ENCODE measurements around the gene TRIOBP.

Gene TRIOBP

GRCh38 chr22:37764622-37765021 is 67.8 kb downstream of the TRIOBP start:
- TF ChIP-seq EZH2phosphoT487 (IDR thresholded peaks at IDR 0.05; ENCODE audit: low read depth): no peak
- TF ChIP-seq, protein P1, sequence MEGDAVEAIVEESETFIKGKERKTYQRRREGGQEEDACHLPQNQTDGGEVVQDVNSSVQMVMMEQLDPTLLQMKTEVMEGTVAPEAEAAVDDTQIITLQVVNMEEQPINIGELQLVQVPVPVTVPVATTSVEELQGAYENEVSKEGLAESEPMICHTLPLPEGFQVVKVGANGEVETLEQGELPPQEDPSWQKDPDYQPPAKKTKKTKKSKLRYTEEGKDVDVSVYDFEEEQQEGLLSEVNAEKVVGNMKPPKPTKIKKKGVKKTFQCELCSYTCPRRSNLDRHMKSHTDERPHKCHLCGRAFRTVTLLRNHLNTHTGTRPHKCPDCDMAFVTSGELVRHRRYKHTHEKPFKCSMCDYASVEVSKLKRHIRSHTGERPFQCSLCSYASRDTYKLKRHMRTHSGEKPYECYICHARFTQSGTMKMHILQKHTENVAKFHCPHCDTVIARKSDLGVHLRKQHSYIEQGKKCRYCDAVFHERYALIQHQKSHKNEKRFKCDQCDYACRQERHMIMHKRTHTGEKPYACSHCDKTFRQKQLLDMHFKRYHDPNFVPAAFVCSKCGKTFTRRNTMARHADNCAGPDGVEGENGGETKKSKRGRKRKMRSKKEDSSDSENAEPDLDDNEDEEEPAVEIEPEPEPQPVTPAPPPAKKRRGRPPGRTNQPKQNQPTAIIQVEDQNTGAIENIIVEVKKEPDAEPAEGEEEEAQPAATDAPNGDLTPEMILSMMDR (IDR thresholded peaks at IDR 0.05; ENCODE audit: low read depth, low read length): no peak
- peaks cover 9% of the 10 kb centered on the region for H3K4me1 ChIP-seq (ENCODE audit: low read length)
- no peaks in the 10 kb centered on the region for H3K9me3 ChIP-seq (ENCODE audit: insufficient read depth, low read length)
- no peaks in the 10 kb centered on the region for H4K20me1 ChIP-seq (ENCODE audit: insufficient read depth, low read length)
- H3K27me3 ChIP-seq (ENCODE audit: low read depth, low read length): no peaks in the 10 kb centered on the region
- no peaks in the 10 kb centered on the region for H3K79me2 ChIP-seq (ENCODE audit: low read length)
- peaks cover 8% of the 10 kb centered on the region for H3K36me3 ChIP-seq (replicated peaks; ENCODE audit: low read depth, low read length)
- H3K27ac ChIP-seq (ENCODE audit: low read length): no peak overlapping the region
- H3K4me3 ChIP-seq (ENCODE audit: low read length): no peak overlapping the region
- no peak overlapping the region for H2AFZ ChIP-seq (ENCODE audit: low read depth, low read length)
- H3K4me2 ChIP-seq (ENCODE audit: low read length): no peak overlapping the region
- H3K9ac ChIP-seq (ENCODE audit: low read length): no peak overlapping the region

- H4K20me1 ChIP-seq (ENCODE audit: insufficient read depth, low read length): no peaks in the 10 kb centered on the region
- H3K9ac ChIP-seq (ENCODE audit: low read length): no peak overlapping the region
- no peak overlapping the region for H3K27ac ChIP-seq (ENCODE audit: low read length)
- H3K9me3 ChIP-seq (ENCODE audit: insufficient read depth, low read length): no peaks in the 10 kb centered on the region
- H2AFZ ChIP-seq (ENCODE audit: low read depth, low read length): no peak overlapping the region
- no peak overlapping the region for H3K4me2 ChIP-seq (ENCODE audit: low read length)
- H3K27me3 ChIP-seq (ENCODE audit: low read depth, low read length): no peaks in the 10 kb centered on the region
- H3K4me1 ChIP-seq (ENCODE audit: low read length): peaks cover 9% of the 10 kb centered on the region
- no peak overlapping the region for H3K4me3 ChIP-seq (ENCODE audit: low read length)
- H3K36me3 ChIP-seq (replicated peaks; ENCODE audit: low read depth, low read length): peaks cover 8% of the 10 kb centered on the region
- no peak for TF ChIP-seq EZH2phosphoT487 (IDR thresholded peaks at IDR 0.05; ENCODE audit: low read depth)
- TF ChIP-seq, protein P1 (IDR thresholded peaks at IDR 0.05; ENCODE audit: low read depth, low read length): no peak
- H3K79me2 ChIP-seq (ENCODE audit: low read length): no peaks in the 10 kb centered on the region
Observed at GRCh38 chr22:37765498-37765897, 68.7 kb downstream of the TRIOBP start.

DNA sequence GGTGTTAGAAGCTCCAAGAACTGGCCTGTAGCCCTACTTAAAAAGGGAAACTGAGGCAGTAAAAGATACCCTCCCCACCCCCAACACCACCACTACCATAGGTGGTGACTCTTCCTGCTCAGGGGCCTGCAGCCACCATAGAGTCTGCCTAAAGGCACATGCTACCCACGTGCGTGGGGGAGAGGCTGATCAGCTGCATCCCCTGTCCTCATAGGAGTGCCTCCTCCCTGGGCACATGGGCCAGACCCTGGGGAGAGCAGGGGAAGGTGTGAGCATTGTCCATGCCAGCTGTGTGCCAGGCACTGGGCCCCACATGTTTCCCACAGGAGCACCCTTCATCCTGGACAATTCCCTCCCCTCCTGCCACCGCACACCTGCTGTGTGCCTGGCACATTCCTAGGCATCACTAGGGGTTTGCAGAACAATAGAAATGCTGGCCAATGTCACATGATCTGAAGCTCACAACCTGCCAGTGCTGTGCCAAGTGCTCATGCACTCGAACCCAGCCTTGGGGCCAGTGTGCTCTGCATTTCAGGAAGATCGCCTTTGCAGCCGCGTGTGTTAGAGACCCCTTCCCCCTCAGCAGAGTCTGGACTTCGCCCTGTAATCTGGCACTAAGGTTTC is 69.2 kb downstream of the TRIOBP start:
- H3K9ac ChIP-seq (ENCODE audit: low read length): no peak overlapping the region
- H2AFZ ChIP-seq (ENCODE audit: low read depth, low read length): no peak overlapping the region
- H3K36me3 ChIP-seq (replicated peaks; ENCODE audit: low read depth, low read length): peaks cover 8% of the 10 kb centered on the region
- no peaks in the 10 kb centered on the region for H3K27me3 ChIP-seq (ENCODE audit: low read depth, low read length)
- H4K20me1 ChIP-seq (ENCODE audit: insufficient read depth, low read length): no peaks in the 10 kb centered on the region
- no peaks in the 10 kb centered on the region for H3K79me2 ChIP-seq (ENCODE audit: low read length)
- H3K4me3 ChIP-seq (ENCODE audit: low read length): no peak overlapping the region
- no peaks in the 10 kb centered on the region for H3K9me3 ChIP-seq (ENCODE audit: insufficient read depth, low read length)
- no peak overlapping the region for H3K4me2 ChIP-seq (ENCODE audit: low read length)
- no peak overlapping the region for H3K27ac ChIP-seq (ENCODE audit: low read length)
- TF ChIP-seq, protein P1 (IDR thresholded peaks at IDR 0.05; ENCODE audit: low read depth, low read length): no peak
- TF ChIP-seq EZH2phosphoT487 (IDR thresholded peaks at IDR 0.05; ENCODE audit: low read depth): no peak
- peaks cover 9% of the 10 kb centered on the region for H3K4me1 ChIP-seq (ENCODE audit: low read length)

DNA sequence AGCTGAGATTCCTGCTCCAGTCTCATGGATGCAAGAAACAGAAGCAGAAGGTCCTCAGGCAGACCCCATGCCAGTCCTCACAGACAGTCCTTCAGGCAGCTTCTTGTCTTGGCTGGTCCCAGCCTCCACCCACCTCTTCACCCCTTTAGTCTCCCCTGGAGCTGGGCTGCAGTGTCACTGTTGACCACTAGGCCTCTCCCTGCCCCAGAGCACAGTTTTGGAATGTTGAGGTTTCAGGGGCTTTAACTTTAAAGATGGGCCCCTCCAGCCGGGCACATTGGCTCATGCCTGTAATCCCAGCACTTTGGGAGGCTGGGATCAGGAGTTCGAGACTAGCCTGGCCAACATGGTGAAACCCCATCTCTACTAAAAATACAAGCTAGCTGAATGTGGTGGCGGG is 71.4 kb downstream of the TRIOBP start:
- no peak for TF ChIP-seq EZH2phosphoT487 (IDR thresholded peaks at IDR 0.05; ENCODE audit: low read depth)
- TF ChIP-seq, protein P1 (IDR thresholded peaks at IDR 0.05; ENCODE audit: low read depth, low read length): 0 out of 2 replicates have a peak, but pooled peaks have one; percentile 16
- H3K4me2 ChIP-seq (ENCODE audit: low read length): no peak overlapping the region
- H3K9me3 ChIP-seq (ENCODE audit: insufficient read depth, low read length): no peaks in the 10 kb centered on the region
- H2AFZ ChIP-seq (ENCODE audit: low read depth, low read length): no peak overlapping the region
- H3K4me3 ChIP-seq (ENCODE audit: low read length): no peak overlapping the region
- H3K27ac ChIP-seq (ENCODE audit: low read length): no peak overlapping the region
- no peaks in the 10 kb centered on the region for H3K27me3 ChIP-seq (ENCODE audit: low read depth, low read length)
- H3K36me3 ChIP-seq (replicated peaks; ENCODE audit: low read depth, low read length): peaks cover 8% of the 10 kb centered on the region
- no peak overlapping the region for H3K9ac ChIP-seq (ENCODE audit: low read length)
- peaks cover 9% of the 10 kb centered on the region for H3K4me1 ChIP-seq (ENCODE audit: low read length)
- H4K20me1 ChIP-seq (ENCODE audit: insufficient read depth, low read length): no peaks in the 10 kb centered on the region
- H3K79me2 ChIP-seq (ENCODE audit: low read length): no peaks in the 10 kb centered on the region
